ENCODE data around the gene CHRM2. TPM values are rescaled to one million over a fixed set of nuclear protein-coding genes. Genes with fewer than 3 reads are reported as not detected.

Gene CHRM2
- total and polyA plus RNA-seq, 4 donors: 5.3 to 29.1 (median 13.2) TPM

- no peak overlapping the region for H3K4me3 ChIP-seq (ENCODE audit: low read depth, low read length)
- WGBS (ENCODE audit: insufficient coverage): no CpG with 5 or more reads among the region's 1 CpG
- no peaks in the 10 kb centered on the region for H3K9me3 ChIP-seq (ENCODE audit: control insufficient read depth, insufficient read depth, low read length)
- DNase-seq (ENCODE audit: low read depth in 4 of 6, low spot score in 6 of 6): no peak
- no peaks in the 10 kb centered on the region for H3K4me1 ChIP-seq (ENCODE audit: control insufficient read depth, insufficient read depth, low read length)
- no peak overlapping the region for H3K27ac ChIP-seq (ENCODE audit: low read depth, low read length)
- H3K27me3 ChIP-seq (ENCODE audit: control insufficient read depth, insufficient read depth, low read length): no peaks in the 10 kb centered on the region
- no peaks in the 10 kb centered on the region for H3K36me3 ChIP-seq (ENCODE audit: control insufficient read depth, insufficient read depth, low read length)
These were observed 18.9 kb downstream of the CHRM2 start for GRCh38 chr7:136887317-136887716.

- no peaks in the 10 kb centered on the region for H3K27me3 ChIP-seq (ENCODE audit: control insufficient read depth, insufficient read depth, low read length)
- no peak overlapping the region for H3K4me3 ChIP-seq (ENCODE audit: low read depth, low read length)
- no CpG with 5 or more reads among the region's 3 CpGs for WGBS (ENCODE audit: insufficient coverage)
- no peaks in the 10 kb centered on the region for H3K4me1 ChIP-seq (ENCODE audit: control insufficient read depth, insufficient read depth, low read length)
- H3K9me3 ChIP-seq (ENCODE audit: control insufficient read depth, insufficient read depth, low read length): no peaks in the 10 kb centered on the region
- DNase-seq (ENCODE audit: low read depth in 4 of 6, low spot score in 6 of 6): no peak
- no peaks in the 10 kb centered on the region for H3K36me3 ChIP-seq (ENCODE audit: control insufficient read depth, insufficient read depth, low read length)
- no peak overlapping the region for H3K27ac ChIP-seq (ENCODE audit: low read depth, low read length)
These were observed 21.9 kb downstream of the CHRM2 start for GRCh38 chr7:136890399-136890798.

- DNase-seq (ENCODE audit: low read depth in 4 of 6, low spot score in 6 of 6): peak in 1 of 6 donors; percentile 79
- Histone ChIP-seq H3K27ac (ENCODE audit: low read depth, low read length) (no peak overlapping the region), H3K27me3 (ENCODE audit: control insufficient read depth, insufficient read depth, low read length) (no peaks in the 10 kb centered on the region), H3K36me3 (ENCODE audit: control insufficient read depth, insufficient read depth, low read length) (no peaks in the 10 kb centered on the region), H3K9me3 (ENCODE audit: control insufficient read depth, insufficient read depth, low read length) (no peaks in the 10 kb centered on the region), H3K4me1 (ENCODE audit: control insufficient read depth, insufficient read depth, low read length) (no peaks in the 10 kb centered on the region), H3K4me3 (ENCODE audit: low read depth, low read length) (no peak overlapping the region)
- no CpG with 5 or more reads among the region's 1 CpG for WGBS (ENCODE audit: insufficient coverage)
These were observed 23.4 kb downstream of the CHRM2 start for GRCh38 chr7:136891850-136892249.

- DNase-seq (ENCODE audit: low read depth in 4 of 6, low spot score in 6 of 6): no peak
- no peaks in the 10 kb centered on the region for H3K27me3 ChIP-seq (ENCODE audit: control insufficient read depth, insufficient read depth, low read length)
- H3K4me1 ChIP-seq (ENCODE audit: control insufficient read depth, insufficient read depth, low read length): no peaks in the 10 kb centered on the region
- no CpG with 5 or more reads among the region's 2 CpGs for WGBS (ENCODE audit: insufficient coverage)
- no peaks in the 10 kb centered on the region for H3K36me3 ChIP-seq (ENCODE audit: control insufficient read depth, insufficient read depth, low read length)
- H3K27ac ChIP-seq (ENCODE audit: low read depth, low read length): no peak overlapping the region
- no peak overlapping the region for H3K4me3 ChIP-seq (ENCODE audit: low read depth, low read length)
- no peaks in the 10 kb centered on the region for H3K9me3 ChIP-seq (ENCODE audit: control insufficient read depth, insufficient read depth, low read length)
These were observed 26.3 kb downstream of the CHRM2 start for GRCh38 chr7:136894789-136895188.

GRCh38 chr7:136897676-136898075 is 29.2 kb downstream of the CHRM2 start:
- DNase-seq (ENCODE audit: low read depth in 4 of 6, low spot score in 6 of 6): no peak
- no peaks in the 10 kb centered on the region for H3K9me3 ChIP-seq (ENCODE audit: control insufficient read depth, insufficient read depth, low read length)
- no CpG with 5 or more reads among the region's 2 CpGs for WGBS (ENCODE audit: insufficient coverage)
- H3K4me1 ChIP-seq (ENCODE audit: control insufficient read depth, insufficient read depth, low read length): no peaks in the 10 kb centered on the region
- no peak overlapping the region for H3K4me3 ChIP-seq (ENCODE audit: low read depth, low read length)
- H3K27me3 ChIP-seq (ENCODE audit: control insufficient read depth, insufficient read depth, low read length): no peaks in the 10 kb centered on the region
- no peak overlapping the region for H3K27ac ChIP-seq (ENCODE audit: low read depth, low read length)
- no peaks in the 10 kb centered on the region for H3K36me3 ChIP-seq (ENCODE audit: control insufficient read depth, insufficient read depth, low read length)

GRCh38 chr7:136900005-136900404 is 31.6 kb downstream of the CHRM2 start:
- no peak for DNase-seq (ENCODE audit: low read depth in 4 of 6, low spot score in 6 of 6)
- H3K4me3 ChIP-seq (ENCODE audit: low read depth, low read length): no peak overlapping the region
- no peaks in the 10 kb centered on the region for H3K4me1 ChIP-seq (ENCODE audit: control insufficient read depth, insufficient read depth, low read length)
- H3K27me3 ChIP-seq (ENCODE audit: control insufficient read depth, insufficient read depth, low read length): no peaks in the 10 kb centered on the region
- H3K36me3 ChIP-seq (ENCODE audit: control insufficient read depth, insufficient read depth, low read length): no peaks in the 10 kb centered on the region
- no peaks in the 10 kb centered on the region for H3K9me3 ChIP-seq (ENCODE audit: control insufficient read depth, insufficient read depth, low read length)
- no CpG with 5 or more reads among the region's 1 CpG for WGBS (ENCODE audit: insufficient coverage)
- H3K27ac ChIP-seq (ENCODE audit: low read depth, low read length): no peak overlapping the region

GRCh38 chr7:136910771-136911170 is 42.3 kb downstream of the CHRM2 start:
- no peak for DNase-seq (ENCODE audit: low read depth in 4 of 6, low spot score in 6 of 6)
- Histone ChIP-seq H3K27me3 (ENCODE audit: control insufficient read depth, insufficient read depth, low read length) (no peaks in the 10 kb centered on the region), H3K4me1 (ENCODE audit: control insufficient read depth, insufficient read depth, low read length) (no peaks in the 10 kb centered on the region), H3K27ac (ENCODE audit: low read depth, low read length) (no peak overlapping the region), H3K4me3 (ENCODE audit: low read depth, low read length) (no peak overlapping the region), H3K36me3 (ENCODE audit: control insufficient read depth, insufficient read depth, low read length) (no peaks in the 10 kb centered on the region), H3K9me3 (ENCODE audit: control insufficient read depth, insufficient read depth, low read length) (no peaks in the 10 kb centered on the region)
- WGBS (ENCODE audit: insufficient coverage): no CpG with 5 or more reads among the region's 1 CpG

GRCh38 chr7:136911344-136911743 is 42.9 kb downstream of the CHRM2 start:
- Histone ChIP-seq H3K4me3 (ENCODE audit: low read depth, low read length) (no peak overlapping the region), H3K27me3 (ENCODE audit: control insufficient read depth, insufficient read depth, low read length) (no peaks in the 10 kb centered on the region), H3K36me3 (ENCODE audit: control insufficient read depth, insufficient read depth, low read length) (no peaks in the 10 kb centered on the region), H3K4me1 (ENCODE audit: control insufficient read depth, insufficient read depth, low read length) (no peaks in the 10 kb centered on the region), H3K9me3 (ENCODE audit: control insufficient read depth, insufficient read depth, low read length) (no peaks in the 10 kb centered on the region), H3K27ac (ENCODE audit: low read depth, low read length) (no peak overlapping the region)
- peak in 2 of 6 donors; percentile 14 to 41 for DNase-seq (ENCODE audit: low read depth in 4 of 6, low spot score in 6 of 6)
- WGBS (ENCODE audit: insufficient coverage): 60% methylated on average over 2 of the region's 6 CpGs

- Histone ChIP-seq H3K4me3 (ENCODE audit: low read depth, low read length) (no peak overlapping the region), H3K4me1 (ENCODE audit: control insufficient read depth, insufficient read depth, low read length) (no peaks in the 10 kb centered on the region), H3K36me3 (ENCODE audit: control insufficient read depth, insufficient read depth, low read length) (no peaks in the 10 kb centered on the region), H3K27ac (ENCODE audit: low read depth, low read length) (no peak overlapping the region), H3K9me3 (ENCODE audit: control insufficient read depth, insufficient read depth, low read length) (no peaks in the 10 kb centered on the region), H3K27me3 (ENCODE audit: control insufficient read depth, insufficient read depth, low read length) (no peaks in the 10 kb centered on the region)
- WGBS (ENCODE audit: insufficient coverage): no CpG with 5 or more reads among the region's 3 CpGs
- no peak for DNase-seq (ENCODE audit: low read depth in 4 of 6, low spot score in 6 of 6)
These were observed 43.9 kb downstream of the CHRM2 start for GRCh38 chr7:136912339-136912738.

- WGBS (ENCODE audit: insufficient coverage): no CpG with 5 or more reads among the region's 3 CpGs
- no peaks in the 10 kb centered on the region for H3K36me3 ChIP-seq (ENCODE audit: control insufficient read depth, insufficient read depth, low read length)
- peak in 1 of 6 donors; percentile 64 for DNase-seq (ENCODE audit: low read depth in 4 of 6, low spot score in 6 of 6)
- H3K27me3 ChIP-seq (ENCODE audit: control insufficient read depth, insufficient read depth, low read length): no peaks in the 10 kb centered on the region
- no peaks in the 10 kb centered on the region for H3K4me1 ChIP-seq (ENCODE audit: control insufficient read depth, insufficient read depth, low read length)
- H3K9me3 ChIP-seq (ENCODE audit: control insufficient read depth, insufficient read depth, low read length): no peaks in the 10 kb centered on the region
- H3K27ac ChIP-seq (ENCODE audit: low read depth, low read length): no peak overlapping the region
- H3K4me3 ChIP-seq (ENCODE audit: low read depth, low read length): no peak overlapping the region
These were observed 45.6 kb downstream of the CHRM2 start for GRCh38 chr7:136914016-136914415.
